GM23338 (cell line): Measurements from ENCODE around the gene OCA2.

Source experiments
- CREB1 ChIP-seq: fragments of 250-450 bp; sonication (Bioruptor Pico); IDR thresholded peaks from 2 replicates; pipeline ENCODE4 v1.5.0; 2020; ENCODE audit warnings: low read depth, mild to moderate bottlenecking, moderate library complexity
- CTCF ChIP-seq, 2 experiments: fragments of 200-600 bp in 1 of 2; sonication (generic) in 1 of 2; conservative IDR thresholded peaks; 2 replicates each; pipeline versions ENCODE4 v1.5.1 to v1.6.1; 2016 to 2017; ENCODE audit warnings: antibody characterized with exemption in 2 of 2, low read depth in 2 of 2, mild to moderate bottlenecking in 2 of 2, moderate library complexity in 1 of 2
- EZH2 ChIP-seq: fragments of 200-600 bp; sonication (generic); IDR thresholded peaks from one replicate; pipeline ENCODE4 v1.8.0; 2017; ENCODE audit warnings: antibody characterized with exemption, mild to moderate bottlenecking, low read depth; ENCODE audit not compliant: unreplicated experiment
- EZH2phosphoT487 ChIP-seq: fragments of 200-600 bp; sonication (generic); IDR thresholded peaks from one replicate; pipeline ENCODE4 v1.8.1; 2018; ENCODE audit warnings: antibody characterized with exemption; ENCODE audit not compliant: unreplicated experiment
- POLR2AphosphoS5 ChIP-seq: IDR thresholded peaks from 2 replicates; pipeline ENCODE4 v1.6.1; 2016; ENCODE audit warnings: antibody characterized with exemption, low read depth
- STAT1 ChIP-seq: IDR thresholded peaks from one replicate; pipeline ENCODE4 v1.6.1; 2016; ENCODE audit warnings: antibody characterized with exemption; ENCODE audit not compliant: unreplicated experiment
- TF ChIP-seq, protein P1 (sequence below): IDR thresholded peaks from 2 replicates; pipeline ENCODE4 v1.6.1; 2016; ENCODE audit warnings: antibody characterized with exemption

DNA sequence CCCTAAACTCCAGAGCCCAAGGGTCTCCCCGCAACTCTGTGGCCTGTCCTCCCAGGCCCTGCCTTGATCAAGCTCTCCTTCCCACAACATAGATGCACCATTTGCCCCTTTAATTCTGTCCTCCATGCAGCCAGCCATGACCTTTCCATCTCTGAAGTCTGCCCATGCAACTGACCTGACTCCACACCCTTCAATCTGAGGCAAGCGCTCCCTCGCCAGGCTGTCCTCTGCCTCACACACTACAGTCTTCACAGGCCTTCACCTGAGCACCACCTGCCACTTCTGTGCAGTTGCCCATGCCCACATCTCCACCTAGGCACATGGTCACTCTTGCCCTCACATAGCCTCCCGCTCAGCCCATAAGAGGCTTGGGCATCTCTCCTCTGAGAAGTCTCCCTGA, 244.0 kb downstream of the OCA2 start:
- TF ChIP-seq, protein P1, sequence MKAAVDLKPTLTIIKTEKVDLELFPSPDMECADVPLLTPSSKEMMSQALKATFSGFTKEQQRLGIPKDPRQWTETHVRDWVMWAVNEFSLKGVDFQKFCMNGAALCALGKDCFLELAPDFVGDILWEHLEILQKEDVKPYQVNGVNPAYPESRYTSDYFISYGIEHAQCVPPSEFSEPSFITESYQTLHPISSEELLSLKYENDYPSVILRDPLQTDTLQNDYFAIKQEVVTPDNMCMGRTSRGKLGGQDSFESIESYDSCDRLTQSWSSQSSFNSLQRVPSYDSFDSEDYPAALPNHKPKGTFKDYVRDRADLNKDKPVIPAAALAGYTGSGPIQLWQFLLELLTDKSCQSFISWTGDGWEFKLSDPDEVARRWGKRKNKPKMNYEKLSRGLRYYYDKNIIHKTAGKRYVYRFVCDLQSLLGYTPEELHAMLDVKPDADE = no peak
- peak in 1 of 2 experiments; percentile 19; a peak in 1 of 4 replicates for TF ChIP-seq CTCF (conservative IDR thresholded peaks at IDR 0.05; ENCODE audit: low read depth in 2 of 2)
- TF ChIP-seq POLR2AphosphoS5 = no peak
- TF ChIP-seq CREB1 (CRISPR knock-in tag) = no peak
- TF ChIP-seq EZH2phosphoT487 = no peak
- no peak for TF ChIP-seq EZH2
- TF ChIP-seq STAT1 = no peak
